Gastroesophageal sphincter (tissue), 3 donors: ENCODE data around the gene LSAMP.
"Not testable (repeated sequence)": the region's sequence is repeated elsewhere in the genome, so short reads cannot be mapped to it uniquely, and the experiment has no call there.

Source experiments
- CTCF ChIP-seq, 4 experiments: fragments of 200-600 bp in 2 of 4; fragments of 450-650 bp in 2 of 4; sonication (generic) in 1 of 4; IDR thresholded peaks; one replicate each; pipeline ENCODE4 v1.5.1; 2017 to 2019; ENCODE audit warnings: antibody characterized with exemption in 4 of 4, mild to moderate bottlenecking in 2 of 4, moderate library complexity in 2 of 4
- POLR2A ChIP-seq, 2 donors: fragments of 450-650 bp; IDR thresholded peaks; one replicate each; pipeline ENCODE4 v1.6.1; 2017; ENCODE audit warnings: antibody characterized with exemption in 2 of 2, mild to moderate bottlenecking in 2 of 2, moderate library complexity in 1 of 2

GRCh38 chr3:116070516-116071278 is 374.6 kb downstream of the LSAMP start:
- not testable (repeated sequence) for TF ChIP-seq CTCF, POLR2A (IDR thresholded peaks at IDR 0.05)
